Frontal cortex (tissue), 4 donors: ENCODE data around the gene CPA4. TPM values are rescaled to one million over a fixed set of nuclear protein-coding genes. Genes with fewer than 3 reads are reported as not detected.
"Not testable (repeated sequence)": the region's sequence is repeated elsewhere in the genome, so short reads cannot be mapped to it uniquely, and the experiment has no call there.

Experiments
- DNase-seq, 2 donors: peaks; one replicate each; pipeline ENCODE4 v3.0.0; 2012; ENCODE audit warnings: low spot score in 2 of 2
- FAIRE-seq: peaks from 2 replicates; lab custom pipeline; 2012; peaks lifted over from hg19 to GRCh38; lab: Jason Lieb, UNC
- total RNA-seq: library from RNA; depleted of rRNA; stranded (reverse); fragments of >200 nt; gene quantifications from one replicate; pipeline ENCODE4 v1.2.3, GENCODE V29; 2014
- donor health status: control.
- donor health status: control.
- donor health status: control.

CPA4 gene
- total RNA-seq, 1 donor from 2014 or later: under 0.01 TPM

GRCh38 chr7:130298544-130299326 lies 5.8 kb downstream of the CPA4 start:
- FAIRE-seq (no peak), DNase-seq (no peak)

GRCh38 chr7:130299866-130300265 lies 6.9 kb downstream of the CPA4 start:
- no peak for FAIRE-seq
- DNase-seq: no peak

- DNase-seq (no peak), FAIRE-seq (no peak)
Measured at GRCh38 chr7:130301501-130302020, 8.6 kb downstream of the CPA4 start.

GRCh38 chr7:130302649-130303048 lies 9.7 kb downstream of the CPA4 start:
- FAIRE-seq (no peak), DNase-seq (no peak)

GRCh38 chr7:130303127-130303526 lies 10.2 kb downstream of the CPA4 start:
- FAIRE-seq (no peak), DNase-seq (no peak)

GRCh38 chr7:130303551-130303950 lies 10.6 kb downstream of the CPA4 start:
- FAIRE-seq (no peak), DNase-seq (no peak)

- DNase-seq: no peak
- FAIRE-seq: no peak
Measured at GRCh38 chr7:130303982-130304381, 11.0 kb downstream of the CPA4 start.

- DNase-seq (no peak), FAIRE-seq (no peak)
Measured at GRCh38 chr7:130304878-130305277, 11.9 kb downstream of the CPA4 start.

GRCh38 chr7:130305433-130306042 lies 12.6 kb downstream of the CPA4 start:
- DNase-seq (no peak), FAIRE-seq (no peak)

GRCh38 chr7:130309986-130310385 lies 17.0 kb downstream of the CPA4 start:
- no peak for FAIRE-seq
- no peak for DNase-seq

GRCh38 chr7:130314305-130314704 lies 21.3 kb downstream of the CPA4 start:
- no peak for DNase-seq
- FAIRE-seq: no peak

GRCh38 chr7:130319541-130319940 lies 26.6 kb downstream of the CPA4 start:
- no peak for DNase-seq
- FAIRE-seq: no peak

GRCh38 chr7:130321542-130322229 lies 28.7 kb downstream of the CPA4 start:
- not testable (repeated sequence) for FAIRE-seq

GRCh38 chr7:130322615-130323014 lies 29.7 kb downstream of the CPA4 start:
- DNase-seq (no peak), FAIRE-seq (no peak)

More at GRCh38 chr7:130321542-130322229, 28.7 kb downstream of the CPA4 start:
- DNase-seq: not testable (repeated sequence)

- no peak for FAIRE-seq
Measured at GRCh38 chr7:130324306-130324943, 31.5 kb downstream of the CPA4 start.

GRCh38 chr7:130329681-130330080 lies 36.7 kb downstream of the CPA4 start:
- FAIRE-seq: no peak
- no peak for DNase-seq

More at GRCh38 chr7:130324306-130324943, 31.5 kb downstream of the CPA4 start:
- DNase-seq: no peak

- FAIRE-seq: no peak
Measured at GRCh38 chr7:130332259-130333053, 39.5 kb downstream of the CPA4 start.

GRCh38 chr7:130333832-130334231 lies 40.9 kb downstream of the CPA4 start:
- DNase-seq (no peak), FAIRE-seq (no peak)

More at GRCh38 chr7:130332259-130333053, 39.5 kb downstream of the CPA4 start:
- no peak for DNase-seq

GRCh38 chr7:130334274-130334673 lies 41.3 kb downstream of the CPA4 start:
- DNase-seq: no peak
- FAIRE-seq: no peak
